Hematopoietic multipotent progenitor cell (in vitro differentiated cells): ENCODE measurements around the gene NR5A2. TPM values are rescaled to one million over a fixed set of nuclear protein-coding genes. Genes with fewer than 3 reads are reported as not detected.
A peak's percentile ranks its signal among the peaks of the same experiment; 100 is the strongest.
"Not testable (repeated sequence)": the region's sequence is repeated elsewhere in the genome, so short reads cannot be mapped to it uniquely, and the experiment has no call there.

ENCODE experiments used
- DNase-seq, 3 donors: peaks; one replicate each; pipeline ENCODE4 v3.0.0-alpha.2; 2011 to 2015; ENCODE audit warnings: low read depth in 2 of 3, low spot score in 2 of 3
- total RNA-seq: library from RNA; depleted of rRNA; stranded (reverse); fragments of >200 nt; gene quantifications from one replicate; pipeline ENCODE4 v1.2.3, GENCODE V29; 2012

NR5A2 gene
- total RNA-seq, 1 donor = under 0.01 TPM

DNA sequence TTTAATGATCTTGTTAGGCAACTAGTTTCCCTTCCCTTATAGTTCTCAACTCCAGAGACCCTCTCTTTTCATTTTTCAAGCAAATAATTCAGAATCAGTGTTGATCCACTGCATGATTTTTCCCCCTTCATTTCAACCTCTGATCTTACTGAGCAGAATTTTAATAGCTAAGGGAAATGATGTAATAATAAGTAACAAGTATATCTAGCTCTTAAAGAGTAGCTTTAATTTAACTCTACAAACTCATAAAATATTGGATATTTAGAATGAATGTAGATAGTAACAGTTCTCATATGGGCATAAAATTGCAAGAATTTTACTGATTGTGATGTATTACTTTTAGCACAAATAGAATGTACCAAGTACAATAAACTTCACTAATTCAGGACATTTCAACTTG lies 130.2 kb downstream of the NR5A2 start:
- no peak for DNase-seq

DNA sequence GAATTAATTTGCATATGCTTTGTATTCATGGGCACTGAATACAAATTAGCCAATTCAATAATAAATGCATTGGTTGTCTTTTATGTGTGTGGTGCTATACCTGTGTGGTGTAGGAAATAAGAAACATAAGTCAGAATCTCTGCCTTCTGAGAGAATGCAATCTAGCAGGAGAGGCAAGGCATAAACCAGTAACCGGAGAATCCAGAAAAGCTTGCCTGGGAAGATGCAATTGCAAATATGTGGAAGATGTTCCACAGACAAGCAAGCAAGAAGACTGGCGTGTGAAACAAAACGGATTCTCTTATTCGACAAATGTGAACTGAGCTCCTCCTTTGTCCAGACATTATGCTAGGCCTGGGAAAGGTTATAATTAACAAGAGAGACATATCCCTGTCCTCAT lies 134.3 kb downstream of the NR5A2 start:
- no peak for DNase-seq

DNA sequence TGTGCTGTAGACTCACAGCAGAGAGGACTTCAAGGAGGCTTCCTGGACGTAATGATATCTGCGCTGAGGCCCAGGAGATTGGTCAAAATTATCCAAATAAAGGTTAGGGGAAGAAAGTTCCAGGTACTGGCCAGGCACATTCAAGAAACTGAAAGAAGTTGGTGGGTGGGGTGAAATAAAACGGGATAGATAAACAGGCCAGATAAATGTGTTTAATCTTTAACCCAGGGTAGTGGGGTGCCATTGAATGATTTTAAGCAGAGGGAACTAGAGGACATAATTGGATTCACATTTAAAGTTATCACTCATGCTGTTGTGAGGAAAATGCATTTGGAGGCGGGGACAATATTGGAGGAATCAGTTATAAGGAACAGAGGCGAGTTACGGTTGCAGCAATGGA lies 134.7 kb downstream of the NR5A2 start:
- no peak for DNase-seq

DNA sequence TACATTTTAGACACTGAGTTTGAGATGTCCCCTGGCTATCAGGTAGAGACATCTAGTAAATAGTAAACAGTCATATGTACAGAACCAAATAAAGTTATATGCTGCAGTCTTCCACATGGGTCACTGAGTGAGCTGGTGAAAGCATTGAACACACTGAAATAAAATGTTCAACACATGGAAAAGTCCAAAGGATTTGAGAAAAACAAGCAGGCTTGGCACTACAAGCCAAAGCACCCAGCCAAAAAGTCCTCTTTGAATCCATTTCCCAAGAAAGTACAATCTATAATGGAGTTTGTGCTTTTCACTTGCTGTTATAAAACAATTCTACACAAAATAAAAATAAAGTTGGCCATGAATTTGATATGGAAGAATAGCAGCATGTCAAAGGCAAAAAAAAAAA lies 135.4 kb downstream of the NR5A2 start:
- DNase-seq = no peak

DNA sequence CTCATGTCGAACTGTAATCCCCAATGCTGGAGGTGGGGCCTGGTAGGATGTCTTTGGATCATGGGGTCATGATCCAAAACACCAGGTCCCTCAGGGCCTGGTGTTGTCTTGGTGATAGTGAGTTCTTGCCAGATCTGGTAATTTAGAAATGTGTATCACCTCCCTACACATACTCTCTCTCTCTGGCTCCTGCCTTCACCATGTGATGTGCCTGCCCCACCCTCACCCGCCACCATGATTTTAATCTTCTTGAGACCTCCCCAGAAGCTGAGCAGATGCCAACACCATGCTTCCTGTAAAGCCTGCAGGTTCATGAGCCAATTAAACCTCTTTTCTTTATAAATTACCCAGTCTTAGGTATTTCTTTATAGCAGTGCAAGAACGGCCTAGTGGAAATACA lies 136.4 kb downstream of the NR5A2 start:
- DNase-seq = no peak

DNA sequence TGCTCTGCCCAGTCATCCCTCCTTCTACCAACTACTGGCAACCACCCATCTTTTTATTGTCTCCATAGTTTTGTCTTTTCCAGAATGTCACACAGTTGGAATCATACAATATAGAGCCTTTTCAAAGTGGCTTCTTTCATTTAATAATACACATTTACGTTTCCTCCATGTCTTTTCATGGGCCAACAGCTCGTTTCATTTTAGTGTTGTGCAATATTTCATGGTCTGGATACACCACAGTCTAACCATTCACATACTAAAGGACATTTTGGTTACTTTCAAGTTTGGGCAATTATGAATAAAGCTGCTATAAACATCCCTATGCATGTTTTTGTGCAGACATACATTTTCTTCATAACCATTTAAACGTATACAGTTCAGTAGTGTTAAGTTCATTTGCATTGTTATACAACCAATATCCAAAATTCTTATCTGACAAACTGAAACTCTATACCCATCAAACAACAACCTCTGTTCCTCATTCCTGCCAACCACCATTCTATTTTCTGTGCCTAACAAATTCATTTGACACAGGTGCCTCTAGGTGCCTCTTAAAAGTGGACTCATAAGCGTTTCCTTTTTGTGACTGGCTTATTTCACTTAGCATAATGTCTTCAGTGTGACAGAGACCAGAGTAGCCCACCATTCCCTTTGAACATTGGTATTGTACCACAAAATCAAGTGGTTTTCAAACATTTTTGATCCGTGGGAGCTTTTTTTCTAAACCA lies 138.1 kb downstream of the NR5A2 start:
- DNase-seq = no peak

DNA sequence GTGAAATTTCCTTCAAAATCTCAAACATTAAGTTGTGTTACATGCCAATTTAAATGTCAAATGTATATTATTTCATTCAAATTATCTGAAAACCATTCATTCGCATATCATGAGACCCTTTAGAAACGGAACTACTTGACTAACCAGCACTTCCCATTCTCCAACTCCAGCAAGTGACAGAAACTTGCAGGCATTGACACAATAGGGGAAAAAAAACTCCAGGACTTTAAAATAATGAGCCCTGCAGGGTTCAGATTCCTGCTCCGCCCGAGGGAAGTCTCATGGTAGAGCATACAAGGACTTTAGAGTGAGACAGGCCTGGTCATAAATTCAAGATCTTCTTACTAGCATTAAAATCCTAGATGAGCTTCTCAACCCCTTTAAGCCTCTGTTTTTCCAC lies 138.9 kb downstream of the NR5A2 start:
- no peak for DNase-seq

DNA sequence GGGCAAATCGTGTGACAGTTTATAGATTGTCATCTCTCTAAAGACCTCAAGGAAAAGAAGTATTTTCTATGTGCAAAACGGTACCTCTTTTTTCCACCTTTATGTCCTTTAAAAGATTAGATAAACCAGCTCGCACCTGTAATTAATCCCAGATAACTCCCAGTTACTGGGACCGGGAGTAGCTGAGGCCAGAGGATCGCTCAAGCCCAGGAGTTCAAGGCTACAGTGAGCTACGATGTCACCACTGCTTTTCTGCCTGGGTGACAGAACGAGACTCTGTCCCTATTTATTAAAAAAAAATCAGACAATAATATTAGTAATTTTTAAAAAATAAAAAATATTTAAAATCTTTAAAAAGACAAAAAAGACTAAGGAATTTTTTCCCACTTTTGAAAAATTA lies 141.4 kb downstream of the NR5A2 start:
- DNase-seq = no peak

DNA sequence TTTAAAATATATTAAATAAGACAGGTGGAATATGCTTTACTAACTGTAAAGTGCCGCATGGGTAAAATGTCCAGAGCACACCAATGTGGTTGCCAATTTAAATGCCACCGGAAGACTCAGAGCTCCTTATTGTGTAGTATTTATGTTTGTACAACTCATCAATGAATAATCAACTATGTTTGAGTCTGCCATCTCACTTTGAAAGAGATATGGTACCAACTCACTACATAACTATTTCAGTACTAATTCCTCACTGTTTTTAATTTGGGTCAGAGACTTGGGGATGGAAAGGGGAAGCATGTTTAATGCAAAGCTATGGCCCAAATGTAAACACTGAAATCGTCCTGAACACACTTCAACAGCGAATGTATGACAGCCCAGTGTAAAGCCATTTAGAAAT lies 144.8 kb downstream of the NR5A2 start:
- no peak for DNase-seq

DNA sequence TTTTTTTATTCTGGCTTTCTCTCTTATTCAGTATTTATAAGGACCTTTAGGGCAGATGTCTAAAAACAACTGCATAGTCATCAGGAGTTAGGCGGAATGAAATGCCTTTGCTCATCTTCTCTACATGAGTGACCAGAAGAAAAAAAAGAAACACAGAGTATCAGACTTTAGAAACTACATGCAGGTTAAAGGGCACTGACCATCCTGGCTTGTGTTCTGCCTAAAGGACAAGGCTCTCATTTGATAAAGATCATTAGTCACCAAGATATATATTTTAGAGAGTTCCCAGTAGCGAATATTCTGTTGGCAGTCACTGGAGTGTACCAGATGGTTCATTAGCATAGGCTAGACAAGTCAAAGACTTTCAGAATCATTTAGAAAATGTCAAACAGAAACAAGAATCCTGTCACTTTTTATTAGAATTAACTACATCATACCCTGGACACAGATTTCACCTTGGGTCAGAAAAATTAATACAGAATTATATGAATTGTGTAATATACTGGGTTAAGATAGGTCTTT lies 145.6 kb downstream of the NR5A2 start:
- DNase-seq = no peak

DNA sequence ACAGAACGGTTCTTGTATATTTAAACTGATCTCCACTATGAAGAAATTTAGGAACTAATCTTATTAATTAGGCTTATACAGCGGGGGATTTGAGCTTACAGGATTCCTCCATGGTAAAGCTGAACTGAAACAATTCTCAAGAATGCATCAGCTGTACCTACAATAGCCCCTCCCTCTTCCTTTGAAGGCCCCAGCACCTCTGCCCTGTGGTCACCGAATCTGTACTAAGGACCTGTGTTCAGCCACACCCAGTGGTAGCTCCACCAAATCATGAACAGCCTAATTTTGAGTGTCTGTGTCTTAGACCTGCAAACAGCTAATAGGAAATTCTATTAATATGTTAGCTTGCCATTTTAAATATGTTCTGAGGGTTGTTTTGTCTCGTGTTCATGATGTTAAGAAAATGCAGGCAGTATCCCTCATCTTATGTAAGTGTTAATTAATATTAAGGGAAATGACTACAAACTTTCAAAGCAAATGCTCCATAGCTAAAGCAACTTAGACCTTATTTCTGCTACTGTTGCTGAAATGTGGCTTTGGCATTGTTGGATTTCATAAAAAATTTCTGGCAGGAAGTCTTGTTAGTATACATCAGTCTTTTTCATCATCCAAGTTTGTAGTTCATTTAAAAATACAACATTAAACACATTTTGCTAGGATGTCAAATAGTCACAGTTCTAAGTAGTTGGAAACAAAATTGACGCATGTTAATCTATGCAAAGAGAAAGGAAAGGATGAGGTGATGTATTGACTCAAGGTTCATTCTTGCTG lies 147.2 kb downstream of the NR5A2 start:
- no peak for DNase-seq

DNA sequence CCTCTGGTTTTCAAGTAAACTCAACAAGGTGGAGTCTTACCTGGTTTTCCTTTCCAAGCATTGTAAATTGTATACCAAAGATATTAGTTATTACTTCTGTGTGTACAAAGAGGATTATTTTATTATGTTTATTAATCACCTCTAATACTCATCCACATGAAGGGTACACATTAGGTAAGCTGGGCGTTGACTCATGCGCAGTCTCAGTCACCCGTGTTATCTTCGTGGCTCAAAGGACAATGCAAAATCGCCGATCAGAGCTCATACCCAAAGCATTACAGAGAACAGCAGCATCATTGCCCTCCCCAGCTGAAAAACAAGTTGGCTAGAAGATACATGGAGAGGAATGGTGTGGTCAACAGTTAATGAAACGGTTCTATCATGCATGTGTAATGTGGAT lies 148.7 kb downstream of the NR5A2 start:
- DNase-seq = no peak

DNA sequence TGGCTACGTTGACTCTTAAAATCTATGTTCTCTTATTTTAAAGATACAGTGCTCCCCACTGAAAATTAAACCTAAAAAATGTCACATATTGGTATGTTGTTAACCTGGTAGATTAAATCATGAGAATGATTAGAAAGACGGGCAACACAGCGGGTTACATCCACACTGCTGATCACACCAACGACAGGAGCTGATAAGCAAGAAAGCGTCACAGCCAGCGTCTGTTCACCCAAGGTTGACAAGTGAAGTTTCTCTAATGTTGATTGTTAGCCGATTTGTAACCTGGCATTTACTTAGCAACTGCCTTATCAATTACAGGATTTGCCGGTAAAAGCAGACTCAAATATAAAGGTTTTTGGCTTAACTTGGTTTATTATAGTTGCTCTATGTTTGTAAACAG lies 149.3 kb downstream of the NR5A2 start:
- DNase-seq = no peak

DNA sequence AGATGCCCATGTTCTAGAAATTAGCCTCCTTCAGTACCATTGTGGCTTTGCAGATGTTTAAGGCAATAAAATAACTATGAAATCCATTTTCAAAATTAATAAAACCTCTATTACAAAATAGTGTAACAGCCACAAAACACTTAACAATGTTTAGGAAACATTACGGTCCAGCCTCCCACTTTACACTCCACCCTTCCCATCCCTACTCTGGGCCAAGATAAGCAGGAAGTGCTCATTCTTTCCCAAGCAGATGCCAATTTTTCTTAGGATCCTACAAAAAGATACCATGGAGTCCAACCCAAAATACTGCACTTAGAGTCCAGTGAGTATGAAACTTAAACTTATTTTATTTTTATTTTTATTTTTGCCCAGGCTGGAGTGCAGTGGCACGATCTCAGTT lies 150.8 kb downstream of the NR5A2 start:
- DNase-seq = no peak

DNA sequence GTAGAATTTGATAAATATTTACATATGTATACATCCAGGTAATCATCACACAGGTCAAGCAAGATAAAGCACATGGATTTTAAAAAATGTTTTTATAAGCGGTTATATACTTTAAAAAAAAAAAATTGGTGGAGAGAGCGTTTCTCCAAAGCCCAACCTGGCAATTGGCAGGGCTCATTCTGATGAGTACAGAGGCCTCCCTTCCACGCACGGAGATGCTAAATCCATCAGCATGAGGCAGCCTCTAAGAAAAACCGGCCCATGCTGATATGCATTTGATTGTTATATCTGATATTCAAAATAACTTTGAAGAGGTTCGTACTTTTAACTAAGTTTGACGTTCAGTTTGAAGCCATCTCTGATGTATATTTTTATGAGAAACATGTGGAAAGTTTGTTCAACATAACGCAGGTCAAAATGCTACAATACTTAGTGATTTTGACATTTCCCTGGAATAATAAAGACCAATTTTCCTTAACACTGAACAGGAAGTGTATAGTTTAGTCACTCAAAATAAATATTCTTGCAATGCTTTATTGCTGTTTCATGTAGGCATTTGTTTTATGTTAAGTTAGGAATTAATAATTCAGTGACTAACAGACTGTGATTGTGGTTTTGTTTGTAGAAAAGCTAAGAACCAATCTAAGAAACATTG lies 151.7 kb downstream of the NR5A2 start:
- DNase-seq = no peak

DNA sequence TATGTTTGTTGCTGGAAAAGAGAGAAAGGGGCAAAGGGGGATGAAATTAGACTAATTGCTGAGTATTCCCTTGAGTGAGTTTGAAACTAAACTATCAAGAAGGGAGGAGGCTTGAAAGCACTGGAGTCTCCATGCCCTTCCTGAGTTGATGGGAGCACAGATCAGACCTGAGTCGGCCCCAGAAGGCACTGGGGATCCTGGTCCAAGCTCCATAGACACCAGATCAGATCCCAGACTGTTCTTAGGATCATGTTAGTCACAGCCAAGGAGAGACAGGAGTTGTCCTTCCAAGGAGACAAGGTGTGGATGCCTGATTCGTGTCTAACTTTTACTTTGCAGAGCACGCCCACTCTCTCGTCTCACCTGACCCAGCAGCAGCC lies 152.3 kb downstream of the NR5A2 start:
- no peak for DNase-seq

DNA sequence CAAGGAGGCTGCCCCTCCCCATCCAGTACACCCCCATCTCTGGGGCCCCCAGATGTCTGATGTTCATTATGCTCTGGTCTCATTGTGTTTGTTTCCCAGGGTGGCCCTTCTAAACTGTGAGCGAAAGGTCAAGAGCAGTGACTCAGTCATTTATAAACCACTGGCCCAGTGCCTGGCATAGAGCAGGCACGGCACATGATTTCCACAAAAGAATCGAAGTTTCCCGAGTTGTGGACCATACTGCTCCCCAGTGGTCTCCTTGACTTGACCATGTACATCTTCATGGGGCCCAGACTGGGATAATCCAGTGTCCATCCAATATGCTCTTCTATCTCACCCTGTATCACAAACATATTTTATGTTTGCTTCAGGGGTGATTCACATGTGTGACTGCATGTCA lies 153.3 kb downstream of the NR5A2 start:
- no peak for DNase-seq

DNA sequence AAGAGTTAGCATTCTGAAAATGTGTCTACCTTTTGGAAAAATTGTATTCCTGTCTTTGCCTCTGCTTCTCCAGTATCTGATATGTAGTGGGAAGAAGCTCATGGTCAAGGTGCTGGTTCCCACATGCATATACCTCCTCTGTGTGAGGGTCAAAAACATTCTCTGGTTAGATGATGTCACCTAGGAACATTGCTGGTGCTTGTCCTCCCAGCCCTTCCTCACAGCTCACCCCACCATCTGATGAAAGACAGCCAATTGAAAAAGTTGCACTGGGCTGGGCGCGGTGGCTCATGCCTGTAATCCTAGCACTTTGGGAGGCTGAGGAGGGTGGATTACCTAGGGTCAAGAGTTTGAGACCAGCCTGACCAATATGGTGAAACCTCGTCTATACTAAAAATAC lies 154.4 kb downstream of the NR5A2 start:
- no peak for DNase-seq

DNA sequence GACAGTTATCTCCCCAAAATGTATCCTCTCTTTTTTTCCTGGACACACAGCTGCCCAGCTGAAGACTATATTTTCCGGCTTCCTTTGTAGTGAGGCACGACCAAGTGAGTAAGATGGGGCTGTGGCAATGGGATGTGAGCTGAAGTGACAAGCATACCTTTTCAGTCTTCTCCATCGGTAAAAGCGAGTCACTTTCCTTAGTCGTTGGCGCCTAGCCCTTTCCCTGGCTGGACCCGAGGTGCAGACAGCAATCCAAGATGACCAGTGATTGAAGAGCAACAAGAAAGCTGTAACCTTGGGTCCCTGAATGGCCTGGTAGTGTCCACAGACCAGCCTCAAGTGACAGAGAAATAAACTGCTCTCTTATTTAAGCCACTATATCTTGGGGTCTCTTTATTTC lies 155.2 kb downstream of the NR5A2 start:
- no peak for DNase-seq

DNA sequence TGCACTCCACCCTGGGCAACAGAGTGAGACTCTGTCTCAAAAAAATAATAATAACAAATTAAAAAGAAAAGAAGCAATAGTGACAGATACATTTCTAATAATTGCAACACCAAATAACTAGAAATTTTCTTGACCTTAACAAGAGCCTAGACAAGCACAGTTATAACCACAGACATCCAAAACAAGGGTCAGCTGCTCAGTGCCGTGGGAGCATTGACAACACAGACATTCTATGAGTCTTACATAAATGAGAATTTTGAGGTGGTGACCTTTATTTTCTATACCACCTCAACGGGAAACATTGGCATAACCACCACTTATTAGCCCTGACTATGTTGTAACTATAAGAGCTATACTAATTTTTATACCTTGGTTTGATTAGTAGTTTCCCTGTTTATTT lies 156.1 kb downstream of the NR5A2 start:
- DNase-seq = no peak

DNA sequence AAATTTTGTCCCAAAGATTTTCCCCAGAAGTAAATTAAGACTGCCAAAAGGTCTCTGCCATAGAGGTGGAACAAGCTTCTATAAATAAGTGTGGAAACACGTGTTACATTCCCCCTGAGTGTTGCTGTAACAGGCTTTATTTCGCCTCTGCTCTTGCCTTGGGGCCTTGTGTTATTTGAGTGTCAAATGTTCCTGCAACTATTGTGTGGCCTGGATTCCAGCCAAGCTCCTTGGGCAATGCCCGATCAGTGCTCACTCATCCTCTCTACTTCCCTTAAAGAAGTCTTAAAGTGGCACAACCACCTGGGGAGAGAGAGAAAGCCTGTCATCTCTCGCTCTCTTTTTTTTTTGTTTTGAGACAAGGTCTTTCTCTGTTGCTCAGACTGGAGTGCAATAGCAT lies 156.7 kb downstream of the NR5A2 start:
- peak in 2 of 3 donors; percentile 72 to 94 for DNase-seq

DNA sequence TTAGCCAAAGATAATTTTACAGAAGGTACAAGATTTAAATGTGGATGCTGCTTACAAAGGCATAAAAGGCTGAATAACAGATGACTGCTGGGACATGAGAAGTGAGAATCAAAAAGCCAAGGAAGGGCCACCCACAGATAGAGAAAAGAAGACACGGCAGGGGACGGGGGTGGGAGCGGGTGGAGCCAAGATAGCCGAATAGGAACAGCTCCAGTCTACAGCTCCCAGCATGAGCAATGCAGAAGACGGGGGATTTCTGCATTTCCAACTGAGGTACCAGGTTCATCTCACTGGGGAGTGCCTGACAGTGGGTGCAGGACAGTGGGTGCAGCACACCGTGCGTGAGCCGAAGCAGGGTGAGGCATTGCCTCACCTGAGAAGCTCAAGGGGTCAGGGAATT lies 157.7 kb downstream of the NR5A2 start:
- not testable (repeated sequence) for DNase-seq
